Measurements from ENCODE around the gene TMEM109. TPM values are rescaled to one million over a fixed set of nuclear protein-coding genes. Genes with fewer than 3 reads are reported as not detected.

Gene TMEM109
- total and polyA plus RNA-seq, 8 donors = 82.9 to 130 (median 92.7) TPM

- ATAC-seq (no peak), DNase-seq (no peak)
- no peak overlapping the region for H3K4me3 ChIP-seq
- TF ChIP-seq, protein P1, sequence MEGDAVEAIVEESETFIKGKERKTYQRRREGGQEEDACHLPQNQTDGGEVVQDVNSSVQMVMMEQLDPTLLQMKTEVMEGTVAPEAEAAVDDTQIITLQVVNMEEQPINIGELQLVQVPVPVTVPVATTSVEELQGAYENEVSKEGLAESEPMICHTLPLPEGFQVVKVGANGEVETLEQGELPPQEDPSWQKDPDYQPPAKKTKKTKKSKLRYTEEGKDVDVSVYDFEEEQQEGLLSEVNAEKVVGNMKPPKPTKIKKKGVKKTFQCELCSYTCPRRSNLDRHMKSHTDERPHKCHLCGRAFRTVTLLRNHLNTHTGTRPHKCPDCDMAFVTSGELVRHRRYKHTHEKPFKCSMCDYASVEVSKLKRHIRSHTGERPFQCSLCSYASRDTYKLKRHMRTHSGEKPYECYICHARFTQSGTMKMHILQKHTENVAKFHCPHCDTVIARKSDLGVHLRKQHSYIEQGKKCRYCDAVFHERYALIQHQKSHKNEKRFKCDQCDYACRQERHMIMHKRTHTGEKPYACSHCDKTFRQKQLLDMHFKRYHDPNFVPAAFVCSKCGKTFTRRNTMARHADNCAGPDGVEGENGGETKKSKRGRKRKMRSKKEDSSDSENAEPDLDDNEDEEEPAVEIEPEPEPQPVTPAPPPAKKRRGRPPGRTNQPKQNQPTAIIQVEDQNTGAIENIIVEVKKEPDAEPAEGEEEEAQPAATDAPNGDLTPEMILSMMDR (IDR thresholded peaks at IDR 0.05) = no peak
- H3K36me3 ChIP-seq = no peaks in the 10 kb centered on the region
- peaks cover 0 to 8% of the 10 kb centered on the region in 2 donors for H3K4me1 ChIP-seq
- no peak overlapping the region for H3K27ac ChIP-seq
- peaks cover 0 to 35% of the 10 kb centered on the region in 2 donors for H3K27me3 ChIP-seq
- intact Hi-C loops (cut with DNase I) = no loop called here
- H3K9me3 ChIP-seq = no peaks in the 10 kb centered on the region
Measured at GRCh38 chr11:60930394-60930793, 16.4 kb downstream of the TMEM109 start.

- peaks cover 0 to 20% of the 10 kb centered on the region in 2 donors for H3K27me3 ChIP-seq
- peaks cover 0 to 12% of the 10 kb centered on the region in 2 donors for H3K36me3 ChIP-seq
- TF ChIP-seq, protein P1 (IDR thresholded peaks at IDR 0.05) = no peak
- H3K4me3 ChIP-seq = no peak overlapping the region
- no peak overlapping the region for H3K27ac ChIP-seq
- intact Hi-C loops (cut with DNase I) = no loop called here
- H3K9me3 ChIP-seq = no peaks in the 10 kb centered on the region
- no peak for DNase-seq
- no peak for ATAC-seq
- H3K4me1 ChIP-seq = peaks cover 0 to 6% of the 10 kb centered on the region in 2 donors
Measured at GRCh38 chr11:60931917-60932316, 18.0 kb downstream of the TMEM109 start.

GRCh38 chr11:60932605-60933356 is 18.8 kb downstream of the TMEM109 start:
- no peak for DNase-seq
- H3K9me3 ChIP-seq = no peaks in the 10 kb centered on the region
- H3K27ac ChIP-seq = no peak overlapping the region
- H3K4me1 ChIP-seq = peaks cover 0 to 6% of the 10 kb centered on the region in 2 donors
- peaks cover 0 to 11% of the 10 kb centered on the region in 2 donors for H3K27me3 ChIP-seq
- TF ChIP-seq, protein P1 (IDR thresholded peaks at IDR 0.05) = no peak
- no peak overlapping the region for H3K4me3 ChIP-seq
- no peak for ATAC-seq
- intact Hi-C loops (cut with DNase I) = no loop called here
- H3K36me3 ChIP-seq = peaks cover 0 to 21% of the 10 kb centered on the region in 2 donors

GRCh38 chr11:60933416-60934123 is 19.6 kb downstream of the TMEM109 start:
- TF ChIP-seq, protein P1 (IDR thresholded peaks at IDR 0.05) = no peak
- H3K4me3 ChIP-seq = no peak overlapping the region
- DNase-seq (no peak), ATAC-seq (no peak)
- no peak overlapping the region for H3K27ac ChIP-seq
- peaks cover 0 to 29% of the 10 kb centered on the region in 2 donors for H3K36me3 ChIP-seq
- H3K4me1 ChIP-seq = peaks cover 0 to 6% of the 10 kb centered on the region in 2 donors
- peaks cover 0 to 11% of the 10 kb centered on the region in 2 donors for H3K27me3 ChIP-seq
- intact Hi-C loops (cut with DNase I) = no loop called here
- H3K9me3 ChIP-seq = no peaks in the 10 kb centered on the region

DNA sequence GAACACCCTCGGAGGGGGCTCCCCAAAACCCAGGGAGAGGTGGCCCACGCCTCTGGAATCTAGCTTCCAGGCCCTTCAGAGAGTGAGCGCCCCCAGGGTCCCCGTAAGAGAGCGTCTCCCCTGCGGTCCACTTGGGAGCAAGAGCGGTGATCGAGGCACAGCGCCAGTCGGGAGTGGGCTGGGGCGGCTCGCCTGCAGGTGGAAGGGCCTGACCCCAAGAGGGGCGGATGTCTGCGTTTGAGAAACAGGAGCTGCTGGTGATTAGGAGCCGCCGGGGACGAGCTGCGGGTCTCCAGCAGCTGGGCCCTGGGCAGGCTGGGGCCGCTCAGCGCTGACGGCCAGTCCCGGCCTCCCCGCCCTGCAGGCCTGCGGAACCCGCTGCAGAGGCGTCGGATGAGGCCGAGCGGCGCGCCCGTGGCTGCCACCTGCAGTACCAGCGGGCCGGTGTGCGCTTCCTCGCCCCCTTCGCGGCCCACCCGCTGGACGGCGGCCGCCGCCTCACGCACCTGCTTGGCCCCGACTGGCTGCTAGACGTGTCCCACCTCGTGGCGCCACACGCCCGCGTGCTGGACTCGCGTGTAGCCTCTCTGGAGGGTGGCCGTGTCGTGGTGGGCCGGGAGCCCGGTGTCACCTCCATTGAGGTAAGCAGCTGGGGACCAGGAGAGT is 20.3 kb downstream of the TMEM109 start:
- H3K27me3 ChIP-seq = peaks cover 0 to 11% of the 10 kb centered on the region in 2 donors
- ATAC-seq (no peak), DNase-seq (no peak)
- TF ChIP-seq, protein P1 (IDR thresholded peaks at IDR 0.05) = no peak
- intact Hi-C loops (cut with DNase I) = no loop called here
- peaks cover 0 to 35% of the 10 kb centered on the region in 2 donors for H3K36me3 ChIP-seq
- H3K4me1 ChIP-seq = peaks cover 0 to 6% of the 10 kb centered on the region in 2 donors
- no peaks in the 10 kb centered on the region for H3K9me3 ChIP-seq
- H3K4me3 ChIP-seq = no peak overlapping the region
- no peak overlapping the region for H3K27ac ChIP-seq

All from left lung (tissue), 10 donors.